MCF 10A (cell line): ENCODE results near the gene TESPA1. TPM values are rescaled to one million over a fixed set of nuclear protein-coding genes. Genes with fewer than 3 reads are reported as not detected.

Experiments used
- BruUV-seq: library from RNA; stranded (reverse); fragments of 400-500 nt; replicated peaks from 2 replicates; lab custom pipeline; 2021; lab: Mats Ljungman, UMichigan
- CTCF ChIA-PET: fragments of 300-600 bp; sonication (Branson Sonifier 250); formaldehyde crosslinking; extraction: SDS; loops from one replicate; lab custom pipeline; 2021; ENCODE audit warnings: antibody characterized with exemption, inconsistent platforms; lab: Yijun Ruan, JAX
- POLR2A ChIA-PET: fragments of 300-600, 350-650 bp; sonication (Branson Sonifier 250); formaldehyde crosslinking; extraction: SDS; loops from one replicate; lab custom pipeline; 2020; ENCODE audit warnings: antibody characterized with exemption, inconsistent platforms; lab: Yijun Ruan, JAX
- DNase-seq: peaks from one replicate; pipeline ENCODE4 v3.0.0-alpha.2; 2018; ENCODE audit not compliant: unreplicated experiment
- H3K27ac Mint-ChIP-seq: one replicate; pipeline ENCODE4 v1.8.0; 2022; ENCODE audit warnings: mild to moderate bottlenecking, low read depth, mixed read lengths; ENCODE audit not compliant: unreplicated experiment
- H3K27me3 Mint-ChIP-seq: one replicate; pipeline ENCODE4 v1.8.0; 2022; ENCODE audit warnings: mixed read lengths; ENCODE audit not compliant: insufficient read depth, unreplicated experiment
- H3K36me3 Mint-ChIP-seq: one replicate; pipeline ENCODE4 v1.8.0; 2022; ENCODE audit warnings: mild to moderate bottlenecking, moderate library complexity, mixed read lengths; ENCODE audit not compliant: insufficient read depth, unreplicated experiment
- H3K4me1 Mint-ChIP-seq: one replicate; pipeline ENCODE4 v1.8.0; 2022; ENCODE audit warnings: mixed read lengths; ENCODE audit not compliant: insufficient read depth, unreplicated experiment
- H3K4me3 Mint-ChIP-seq: one replicate; pipeline ENCODE4 v1.8.0; 2022; ENCODE audit warnings: mild to moderate bottlenecking, moderate library complexity, mixed read lengths; ENCODE audit not compliant: unreplicated experiment
- H3K9me3 Mint-ChIP-seq: one replicate; pipeline ENCODE4 v1.8.0; 2022; ENCODE audit warnings: mixed read lengths; ENCODE audit not compliant: unreplicated experiment
- intact Hi-C: fragments of 100-400 bp; cut with micrococcal nuclease; formaldehyde crosslinking; loops from 2 replicates; pipeline ENCODE4 v1.14.1; 2022
- total RNA-seq: library from RNA; stranded (reverse); gene quantifications from 2 replicates; pipeline ENCODE4 v1.2.3, GENCODE V29; 2022
- TF ChIP-seq, protein P1 (sequence below): fragments of 200-600 bp; IDR thresholded peaks from one replicate; pipeline ENCODE4 v1.8.0; 2022; ENCODE audit warnings: antibody characterized with exemption, mild to moderate bottlenecking; ENCODE audit not compliant: unreplicated experiment

The TESPA1 gene
- total RNA-seq, 1 experiment from 2014 or later = not detected

DNA sequence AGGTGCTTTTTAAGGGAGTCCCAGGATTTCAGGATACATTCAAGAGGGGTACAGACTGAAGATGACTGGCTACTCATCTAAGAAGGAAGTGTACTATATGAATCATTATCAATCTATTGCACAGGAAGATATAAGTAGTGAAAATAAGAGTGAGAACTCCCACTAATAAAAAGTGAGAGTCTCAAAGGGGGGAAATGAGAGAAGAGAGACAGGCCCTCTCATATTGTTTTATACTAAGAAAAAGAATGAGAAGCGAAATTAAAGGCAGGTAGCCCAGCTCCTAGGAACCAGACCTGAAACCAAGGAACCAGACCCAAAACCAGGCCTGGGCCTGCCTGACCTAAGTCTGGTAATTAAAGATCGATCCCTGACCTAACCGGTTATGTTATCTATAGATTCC is 54.6 kb downstream of the TESPA1 start:
- H3K36me3 Mint-ChIP-seq = no peaks in the 10 kb centered on the region
- TF ChIP-seq, protein P1, sequence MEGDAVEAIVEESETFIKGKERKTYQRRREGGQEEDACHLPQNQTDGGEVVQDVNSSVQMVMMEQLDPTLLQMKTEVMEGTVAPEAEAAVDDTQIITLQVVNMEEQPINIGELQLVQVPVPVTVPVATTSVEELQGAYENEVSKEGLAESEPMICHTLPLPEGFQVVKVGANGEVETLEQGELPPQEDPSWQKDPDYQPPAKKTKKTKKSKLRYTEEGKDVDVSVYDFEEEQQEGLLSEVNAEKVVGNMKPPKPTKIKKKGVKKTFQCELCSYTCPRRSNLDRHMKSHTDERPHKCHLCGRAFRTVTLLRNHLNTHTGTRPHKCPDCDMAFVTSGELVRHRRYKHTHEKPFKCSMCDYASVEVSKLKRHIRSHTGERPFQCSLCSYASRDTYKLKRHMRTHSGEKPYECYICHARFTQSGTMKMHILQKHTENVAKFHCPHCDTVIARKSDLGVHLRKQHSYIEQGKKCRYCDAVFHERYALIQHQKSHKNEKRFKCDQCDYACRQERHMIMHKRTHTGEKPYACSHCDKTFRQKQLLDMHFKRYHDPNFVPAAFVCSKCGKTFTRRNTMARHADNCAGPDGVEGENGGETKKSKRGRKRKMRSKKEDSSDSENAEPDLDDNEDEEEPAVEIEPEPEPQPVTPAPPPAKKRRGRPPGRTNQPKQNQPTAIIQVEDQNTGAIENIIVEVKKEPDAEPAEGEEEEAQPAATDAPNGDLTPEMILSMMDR = no peak
- intact Hi-C loops = no loop called here
- DNase-seq = no peak
- no peak overlapping the region for H3K27ac Mint-ChIP-seq
- no TSS peak for BruUV-seq
- H3K4me3 Mint-ChIP-seq = no peak overlapping the region
- ChIA-PET CTCF (interaction anchor here (0.6 to 1.6 kb wide), 4 partner anchors 27 to 717 kb away, joined by 3 to 5 read pairs (median 4); no protein-coding TSS in a partner anchor), POLR2A (no interaction called here)
- no peaks in the 10 kb centered on the region for H3K27me3 Mint-ChIP-seq
- H3K4me1 Mint-ChIP-seq = peaks cover under 1% of the 10 kb centered on the region
- H3K9me3 Mint-ChIP-seq = peaks cover 39% of the 10 kb centered on the region

DNA sequence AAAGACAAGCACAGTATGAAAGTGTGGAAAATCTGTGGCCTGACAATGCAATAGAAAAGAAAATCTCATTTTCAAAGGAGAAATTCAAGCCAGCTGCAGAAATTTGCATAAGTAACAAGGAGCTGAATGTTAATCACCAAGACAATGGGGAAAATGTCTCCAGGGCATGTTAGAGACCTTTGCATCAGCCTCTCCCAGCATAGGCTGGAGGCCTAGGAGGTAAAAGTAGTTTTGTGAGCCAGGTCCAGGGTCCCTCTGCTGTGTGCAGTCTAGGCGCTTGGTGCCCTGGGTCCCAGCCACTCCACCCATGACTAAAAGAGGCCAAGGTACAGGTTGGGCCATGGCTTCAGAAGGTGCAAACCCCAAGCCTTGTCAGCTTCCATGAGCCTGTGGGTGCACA is 58.3 kb downstream of the TESPA1 start:
- POLR2A ChIA-PET = no interaction called here
- H3K36me3 Mint-ChIP-seq = no peaks in the 10 kb centered on the region
- intact Hi-C loops = no loop called here
- no TSS peak for BruUV-seq
- no peak overlapping the region for H3K27ac Mint-ChIP-seq
- CTCF ChIA-PET = interaction anchor here (0.6 to 1.8 kb wide), 5 partner anchors 8 to 178 kb away, joined by 3 to 4 read pairs (median 4); no protein-coding TSS in a partner anchor
- TF ChIP-seq, protein P1 = no peak
- H3K9me3 Mint-ChIP-seq = peaks cover 30% of the 10 kb centered on the region
- no peak overlapping the region for H3K4me3 Mint-ChIP-seq
- no peak for DNase-seq
- H3K4me1 Mint-ChIP-seq = no peaks in the 10 kb centered on the region
- H3K27me3 Mint-ChIP-seq = no peaks in the 10 kb centered on the region

DNA sequence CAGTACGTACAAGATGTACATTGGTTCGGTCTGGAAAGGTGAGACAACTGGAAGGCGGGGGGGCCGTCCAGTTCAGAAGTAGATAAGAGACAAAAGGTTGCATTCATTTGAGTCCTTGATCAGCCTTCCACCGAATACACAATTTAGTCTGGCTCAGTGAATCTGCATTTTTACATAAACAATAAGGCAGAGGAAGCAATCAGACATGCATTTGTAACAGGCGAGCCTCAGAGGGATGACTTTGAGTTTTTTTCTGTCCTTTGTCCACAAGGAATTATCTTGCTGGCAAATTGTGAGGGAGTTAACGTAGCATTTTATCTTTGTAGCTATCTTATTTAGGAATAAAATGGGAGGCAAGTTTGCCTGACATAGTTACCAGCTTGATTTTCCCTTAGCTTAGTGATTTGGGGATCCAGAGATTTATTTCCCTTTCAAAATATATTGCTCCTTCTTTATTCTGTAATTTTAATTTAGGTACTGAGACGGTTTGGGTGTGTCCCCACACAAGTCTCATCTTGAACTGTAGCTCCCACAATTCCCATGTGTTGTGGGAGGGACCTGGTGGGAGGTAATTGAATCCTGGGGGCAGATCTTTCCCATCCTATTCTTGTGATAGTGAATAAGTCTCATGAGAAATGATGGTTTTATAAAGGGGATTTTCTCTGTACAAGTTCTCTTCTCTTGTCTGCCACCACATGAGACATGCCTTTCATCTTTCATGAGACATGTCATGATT is 59.4 kb downstream of the TESPA1 start:
- ChIA-PET CTCF (interaction anchor here (1.6 kb wide), 1 partner anchor 10 kb away, joined by 4 read pairs; no protein-coding TSS in a partner anchor), POLR2A (no interaction called here)
- no TSS peak for BruUV-seq
- H3K4me1 Mint-ChIP-seq = no peaks in the 10 kb centered on the region
- peaks cover 19% of the 10 kb centered on the region for H3K9me3 Mint-ChIP-seq
- no peaks in the 10 kb centered on the region for H3K36me3 Mint-ChIP-seq
- H3K27ac Mint-ChIP-seq = no peak overlapping the region
- DNase-seq = no peak
- no peak overlapping the region for H3K4me3 Mint-ChIP-seq
- intact Hi-C loops = no loop called here
- H3K27me3 Mint-ChIP-seq = no peaks in the 10 kb centered on the region
- TF ChIP-seq, protein P1 = no peak

- TF ChIP-seq, protein P1 = no peak
- intact Hi-C loops = no loop called here
- H3K27ac Mint-ChIP-seq = no peak overlapping the region
- POLR2A ChIA-PET = no interaction called here
- H3K4me3 Mint-ChIP-seq = no peak overlapping the region
- CTCF ChIA-PET = interaction anchor here (0.7 to 0.9 kb wide), 2 partner anchors 168 to 660 kb away, joined by 3 read pairs; no protein-coding TSS in a partner anchor
- BruUV-seq = no TSS peak
- H3K27me3 Mint-ChIP-seq = no peaks in the 10 kb centered on the region
- DNase-seq = no peak
- H3K36me3 Mint-ChIP-seq = no peaks in the 10 kb centered on the region
- peaks cover 14% of the 10 kb centered on the region for H3K9me3 Mint-ChIP-seq
- H3K4me1 Mint-ChIP-seq = no peaks in the 10 kb centered on the region
These were observed 67.5 kb downstream of the TESPA1 start for GRCh38 chr12:54917001-54917488.
